Chondrocyte (in vitro differentiated cells): ENCODE data around the gene KISS1R. TPM values are rescaled to one million over a fixed set of nuclear protein-coding genes. Genes with fewer than 3 reads are reported as not detected.

Source experiments
- DNase-seq: peaks from one replicate; pipeline ENCODE4 v3.0.0; 2021; ENCODE audit warnings: mixed read lengths, low spot score
- H3K27ac Mint-ChIP-seq: one replicate; pipeline ENCODE4 v1.8.0; 2021; ENCODE audit warnings: mild to moderate bottlenecking, moderate library complexity, mixed read lengths; ENCODE audit not compliant: unreplicated experiment
- H3K27me3 Mint-ChIP-seq: 2 replicates; pipeline ENCODE4 v1.8.0; 2021; ENCODE audit warnings: low read depth, mixed read lengths
- H3K36me3 Mint-ChIP-seq: 2 replicates; pipeline ENCODE4 v1.8.0; 2021; ENCODE audit warnings: low read depth, mixed read lengths
- H3K4me1 Mint-ChIP-seq: 2 replicates; pipeline ENCODE4 v1.8.0; 2021; ENCODE audit warnings: low read depth, mild to moderate bottlenecking, mixed read lengths
- H3K4me3 Mint-ChIP-seq: one replicate; pipeline ENCODE4 v1.8.0; 2021; ENCODE audit warnings: mild to moderate bottlenecking, moderate library complexity, mixed read lengths; ENCODE audit not compliant: unreplicated experiment
- H3K9me3 Mint-ChIP-seq: 2 replicates; pipeline ENCODE4 v1.8.0; 2021; ENCODE audit warnings: low read depth, mixed read lengths
- CTCF ChIP-seq: fragments of 200-600 bp; sonication (generic); IDR thresholded peaks from 2 replicates; pipeline ENCODE4 v1.5.0; 2021; ENCODE audit warnings: antibody characterized with exemption, mild to moderate bottlenecking, moderate library complexity
- total RNA-seq: library from RNA; stranded (reverse); gene quantifications from 3 replicates; pipeline ENCODE4 v1.2.1, GENCODE V29; 2021

Gene KISS1R
- total RNA-seq, 1 donor from 2014 or later = 0.17 TPM

- Mint-ChIP-seq H3K9me3 (no peaks in the 10 kb centered on the region), H3K4me3 (no peak overlapping the region), H3K4me1 (no peaks in the 10 kb centered on the region), H3K36me3 (peaks cover 7% of the 10 kb centered on the region), H3K27ac (no peak overlapping the region), H3K27me3 (no peaks in the 10 kb centered on the region)
- DNase-seq = no peak
- no peak for TF ChIP-seq CTCF
Measured at GRCh38 chr19:884420-885211, 32.5 kb upstream of the KISS1R start.

- H3K36me3 Mint-ChIP-seq = peaks cover 7% of the 10 kb centered on the region
- no peaks in the 10 kb centered on the region for H3K9me3 Mint-ChIP-seq
- no peak for DNase-seq
- no peak overlapping the region for H3K27ac Mint-ChIP-seq
- H3K4me3 Mint-ChIP-seq = no peak overlapping the region
- no peaks in the 10 kb centered on the region for H3K27me3 Mint-ChIP-seq
- H3K4me1 Mint-ChIP-seq = no peaks in the 10 kb centered on the region
- TF ChIP-seq CTCF = no peak
Measured at GRCh38 chr19:885536-886224, 31.5 kb upstream of the KISS1R start.

- Mint-ChIP-seq H3K9me3 (no peaks in the 10 kb centered on the region), H3K27ac (no peak overlapping the region), H3K4me1 (peaks cover 6% of the 10 kb centered on the region), H3K4me3 (no peak overlapping the region), H3K27me3 (no peaks in the 10 kb centered on the region), H3K36me3 (peaks cover 2% of the 10 kb centered on the region)
- DNase-seq = no peak
- TF ChIP-seq CTCF = no peak
Measured at GRCh38 chr19:887072-887471, 30.1 kb upstream of the KISS1R start.

- Mint-ChIP-seq H3K4me1 (peaks cover 8% of the 10 kb centered on the region), H3K27ac (no peak overlapping the region), H3K36me3 (peaks cover 2% of the 10 kb centered on the region), H3K27me3 (no peaks in the 10 kb centered on the region), H3K4me3 (no peak overlapping the region), H3K9me3 (no peaks in the 10 kb centered on the region)
- no peak for DNase-seq
- TF ChIP-seq CTCF = no peak
Measured at GRCh38 chr19:887599-887998, 29.5 kb upstream of the KISS1R start.

GRCh38 chr19:888581-889385, 28.4 kb upstream of the KISS1R start:
- H3K36me3 Mint-ChIP-seq = peaks cover 2% of the 10 kb centered on the region
- H3K4me3 Mint-ChIP-seq = no peak overlapping the region
- no peak for DNase-seq
- TF ChIP-seq CTCF = no peak
- H3K9me3 Mint-ChIP-seq = no peaks in the 10 kb centered on the region
- no peaks in the 10 kb centered on the region for H3K27me3 Mint-ChIP-seq
- peaks cover 15% of the 10 kb centered on the region for H3K4me1 Mint-ChIP-seq
- H3K27ac Mint-ChIP-seq = no peak overlapping the region
